ENCODE data around the gene EEF1A1. TPM values are rescaled to one million over a fixed set of nuclear protein-coding genes. Genes with fewer than 3 reads are reported as not detected.
"Not testable (repeated sequence)": the region's sequence is repeated elsewhere in the genome, so short reads cannot be mapped to it uniquely, and the experiment has no call there.

EEF1A1 gene
- total RNA-seq, 4 donors from 2014 or later = 7,087 to 8,344 (median 7,781) TPM

DNA sequence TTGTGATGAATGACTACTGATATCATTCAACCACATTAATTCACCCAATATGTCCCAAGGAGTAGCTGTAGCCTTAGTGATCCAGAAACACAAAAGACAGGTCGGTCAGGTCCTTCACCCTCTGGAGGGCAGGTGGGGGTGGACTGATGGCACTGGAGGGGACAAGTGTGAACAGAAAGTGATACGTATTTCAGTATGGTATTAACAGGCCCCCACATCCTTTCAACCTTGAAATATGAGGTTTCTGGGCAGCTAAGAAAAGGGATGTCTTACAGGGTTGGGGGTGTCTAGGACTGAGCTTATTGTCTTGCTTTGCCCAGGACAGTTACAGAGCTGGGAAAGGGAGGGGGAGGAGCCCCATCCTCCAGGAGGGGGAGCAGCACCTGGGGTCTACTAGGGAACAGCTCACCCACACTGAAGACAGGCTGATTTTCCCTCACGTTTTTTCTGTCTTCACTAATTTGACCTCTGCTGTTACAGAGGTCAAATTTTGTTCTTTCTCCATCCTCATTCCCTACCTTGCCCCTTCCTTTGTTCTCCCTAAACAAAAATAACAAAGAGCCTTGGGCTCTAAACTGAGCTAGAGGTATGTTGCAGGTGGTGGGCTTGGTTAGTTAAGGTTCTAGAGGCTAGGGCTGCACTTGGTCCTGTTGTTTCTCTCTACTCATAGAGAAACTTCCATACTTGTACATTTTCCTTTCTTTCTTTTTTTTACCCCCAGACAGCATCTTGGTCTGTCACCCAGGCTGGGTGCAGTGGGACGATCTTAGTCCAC is 38.0 kb upstream of the EEF1A1 start:
- no peak for DNase-seq (ENCODE audit: low spot score in 2 of 2)
- Histone ChIP-seq H3K27ac (no peak overlapping the region), H3K9me3 (no peaks in the 10 kb centered on the region), H3K36me3 (no peaks in the 10 kb centered on the region), H3K4me3 (no peak overlapping the region), H3K27me3 (no peaks in the 10 kb centered on the region), H3K4me1 (peaks cover 0 to 12% (median 2%) of the 10 kb centered on the region in 4 donors)
- 66 to 74% methylated on average over 4 of the region's 4 CpGs for WGBS, 2 donors
- TF ChIP-seq, protein P1, sequence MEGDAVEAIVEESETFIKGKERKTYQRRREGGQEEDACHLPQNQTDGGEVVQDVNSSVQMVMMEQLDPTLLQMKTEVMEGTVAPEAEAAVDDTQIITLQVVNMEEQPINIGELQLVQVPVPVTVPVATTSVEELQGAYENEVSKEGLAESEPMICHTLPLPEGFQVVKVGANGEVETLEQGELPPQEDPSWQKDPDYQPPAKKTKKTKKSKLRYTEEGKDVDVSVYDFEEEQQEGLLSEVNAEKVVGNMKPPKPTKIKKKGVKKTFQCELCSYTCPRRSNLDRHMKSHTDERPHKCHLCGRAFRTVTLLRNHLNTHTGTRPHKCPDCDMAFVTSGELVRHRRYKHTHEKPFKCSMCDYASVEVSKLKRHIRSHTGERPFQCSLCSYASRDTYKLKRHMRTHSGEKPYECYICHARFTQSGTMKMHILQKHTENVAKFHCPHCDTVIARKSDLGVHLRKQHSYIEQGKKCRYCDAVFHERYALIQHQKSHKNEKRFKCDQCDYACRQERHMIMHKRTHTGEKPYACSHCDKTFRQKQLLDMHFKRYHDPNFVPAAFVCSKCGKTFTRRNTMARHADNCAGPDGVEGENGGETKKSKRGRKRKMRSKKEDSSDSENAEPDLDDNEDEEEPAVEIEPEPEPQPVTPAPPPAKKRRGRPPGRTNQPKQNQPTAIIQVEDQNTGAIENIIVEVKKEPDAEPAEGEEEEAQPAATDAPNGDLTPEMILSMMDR (IDR thresholded peaks at IDR 0.05) = no peak
- TF ChIP-seq POLR2A (IDR thresholded peaks at IDR 0.05) (no peak), EP300 (IDR thresholded peaks at IDR 0.05) (no peak)

DNA sequence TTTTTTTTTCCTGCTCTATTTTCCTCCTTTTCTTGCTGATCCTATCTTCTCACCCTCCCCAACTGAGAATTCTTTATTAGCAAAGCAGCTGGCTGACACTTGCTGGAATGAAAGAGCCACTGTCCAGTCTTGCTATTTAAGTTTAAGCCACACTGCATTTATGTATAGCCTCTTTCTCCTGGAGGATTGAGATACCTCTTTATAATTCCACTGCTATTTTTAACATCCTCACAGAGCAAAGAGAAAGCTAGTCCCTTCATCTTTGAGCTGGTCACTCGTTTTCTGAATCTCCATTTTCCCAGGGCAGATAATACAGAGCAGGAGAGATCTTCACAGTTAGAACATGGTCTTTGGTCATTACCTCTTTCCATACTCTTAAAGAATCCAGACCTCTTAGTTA is 36.0 kb upstream of the EEF1A1 start:
- H3K36me3 ChIP-seq = no peaks in the 10 kb centered on the region
- H3K9me3 ChIP-seq = no peaks in the 10 kb centered on the region
- H3K27ac ChIP-seq = peak overlapping the region; percentile 10 to 69 (median 42)
- H3K4me1 ChIP-seq = peaks cover 0 to 12% (median 2%) of the 10 kb centered on the region in 4 donors
- TF ChIP-seq EP300 (IDR thresholded peaks at IDR 0.05) (no peak), POLR2A (IDR thresholded peaks at IDR 0.05) (no peak)
- TF ChIP-seq, protein P1 (IDR thresholded peaks at IDR 0.05) = no peak
- no peak for DNase-seq (ENCODE audit: low spot score in 2 of 2)
- 18 to 19% methylated on average over 1 of the region's 1 CpG for WGBS, 2 donors
- H3K27me3 ChIP-seq = no peaks in the 10 kb centered on the region
- H3K4me3 ChIP-seq = no peak overlapping the region

DNA sequence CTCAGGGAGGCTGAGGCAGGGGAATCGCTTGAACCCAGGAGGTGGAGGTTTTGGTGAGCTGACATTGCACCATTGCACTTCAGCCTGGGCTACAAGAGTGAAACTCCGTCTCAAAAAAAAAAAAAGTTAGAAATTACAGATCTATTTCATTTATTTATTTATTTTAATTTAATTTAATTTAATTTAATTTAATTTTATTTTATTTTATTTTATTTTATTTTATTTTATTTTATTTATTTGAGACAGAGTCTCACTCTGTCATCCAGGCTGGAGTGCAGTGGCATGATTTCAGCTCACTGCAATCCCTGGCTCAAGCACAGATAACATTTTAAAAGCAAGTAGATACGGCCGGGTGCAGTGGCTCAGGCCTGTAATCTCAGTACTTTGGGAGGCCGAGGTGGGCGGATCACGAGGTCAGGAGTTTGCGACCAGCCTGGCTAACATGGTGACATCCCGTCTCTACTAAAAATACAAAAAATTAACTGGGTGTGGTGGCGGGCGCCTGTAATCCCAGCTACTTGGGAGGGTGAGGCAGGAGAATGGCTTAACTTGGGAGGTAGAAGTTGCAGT is 34.6 kb upstream of the EEF1A1 start:
- H3K27ac ChIP-seq; H3K36me3 ChIP-seq; H3K4me3 ChIP-seq; DNase-seq (ENCODE audit: low spot score in 2 of 2); H3K9me3 ChIP-seq; H3K27me3 ChIP-seq: not testable (repeated sequence)
- WGBS, 2 donors = 86 to 94% methylated on average over 11 of the region's 11 CpGs
- H3K4me1 ChIP-seq = peaks cover 0 to 10% (median under 1%) of the 10 kb centered on the region in 4 donors

DNA sequence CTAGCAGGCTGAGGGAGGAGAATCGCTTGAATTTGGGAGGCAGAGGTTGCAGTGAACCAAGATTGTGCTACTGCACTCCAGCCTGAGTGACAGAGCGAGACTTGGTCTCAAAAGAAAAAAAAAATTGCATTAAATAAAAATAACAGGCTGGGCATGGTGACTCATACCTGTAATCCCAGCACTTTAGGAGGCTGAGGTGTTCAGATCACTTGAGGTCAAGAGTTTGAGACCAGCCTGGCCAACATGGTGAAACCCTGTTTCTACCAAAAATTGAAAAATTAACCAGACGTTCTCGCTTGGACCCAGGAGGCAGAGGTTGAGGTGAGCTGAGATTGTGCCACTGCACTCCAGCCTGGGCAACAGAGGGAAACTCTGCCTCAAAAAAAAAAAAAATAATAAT is 30.3 kb upstream of the EEF1A1 start:
- not testable (repeated sequence) for H3K36me3 ChIP-seq; H3K27ac ChIP-seq; H3K9me3 ChIP-seq; DNase-seq (ENCODE audit: low spot score in 2 of 2); H3K4me1 ChIP-seq; H3K4me3 ChIP-seq; H3K27me3 ChIP-seq
- WGBS, 2 donors = 93 to 94% methylated on average over 4 of the region's 4 CpGs

DNA sequence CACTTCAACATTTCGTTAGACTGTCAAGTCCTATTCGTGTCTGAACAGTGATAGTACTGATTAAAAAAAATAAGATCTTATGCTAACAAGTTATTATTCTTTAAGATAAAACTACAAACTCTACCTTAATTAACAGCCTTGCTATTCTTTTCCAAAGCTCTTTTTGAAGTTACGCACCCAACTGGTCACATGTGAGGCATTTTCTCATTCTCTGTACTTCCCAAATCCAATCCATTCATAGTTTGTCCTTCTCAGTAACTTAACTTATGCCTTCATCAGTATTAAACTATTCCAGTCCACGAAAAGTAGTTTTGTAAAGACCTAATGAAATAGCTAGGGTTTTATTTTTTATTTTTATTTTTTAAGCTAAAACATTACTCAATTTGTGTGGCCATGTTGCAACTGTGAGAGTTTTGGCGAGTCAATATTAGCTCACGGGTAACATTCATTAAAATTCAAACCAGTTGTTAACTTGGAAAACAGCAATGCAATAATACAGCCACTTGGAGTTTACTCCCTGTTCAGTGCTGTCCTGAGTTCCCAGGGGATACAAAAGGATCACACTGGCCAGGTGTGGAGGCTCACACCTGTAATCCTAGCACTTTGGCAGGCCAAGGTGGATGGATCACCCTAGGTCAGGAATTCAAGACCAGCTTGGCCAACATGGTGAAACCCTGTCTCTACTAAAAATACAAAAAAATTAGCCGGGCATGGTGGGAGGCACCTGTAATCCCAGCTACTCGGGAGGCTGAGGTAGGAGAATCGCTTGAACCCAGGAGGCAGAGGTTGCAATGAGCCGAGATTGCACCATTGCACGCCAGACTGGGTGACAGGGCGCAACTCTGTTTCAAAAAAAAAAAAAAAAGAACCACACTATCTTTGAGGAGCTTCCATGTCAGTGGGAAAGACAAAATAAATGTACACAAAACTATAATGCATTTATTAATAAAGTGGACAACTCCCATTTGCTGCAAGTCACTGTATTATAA is 27.9 kb upstream of the EEF1A1 start:
- Histone ChIP-seq H3K36me3 (no peaks in the 10 kb centered on the region), H3K27ac (no peak overlapping the region), H3K4me3 (no peak overlapping the region), H3K4me1 (no peaks in the 10 kb centered on the region), H3K9me3 (no peaks in the 10 kb centered on the region), H3K27me3 (no peaks in the 10 kb centered on the region)
- DNase-seq (ENCODE audit: low spot score in 2 of 2) = no peak
- 85 to 93% methylated on average over 12 of the region's 12 CpGs for WGBS, 2 donors
- TF ChIP-seq POLR2A (IDR thresholded peaks at IDR 0.05) (no peak), EP300 (IDR thresholded peaks at IDR 0.05) (no peak)
- TF ChIP-seq, protein P1 (IDR thresholded peaks at IDR 0.05) = no peak
